ENCODE measurements around the gene HPX. TPM values are rescaled to one million over a fixed set of nuclear protein-coding genes. Genes with fewer than 3 reads are reported as not detected.

The HPX gene
- polyA plus RNA-seq, 4 donors, result 2.2 to 4.2 (median 2.7) TPM

- peak; percentile 83 to 91 (median 90) for DNase-seq (ENCODE audit: low read depth in 4 of 4, low spot score in 3 of 4)
These were observed 28.1 kb upstream of the HPX start for GRCh38 chr11:6468712-6469495.

- DNase-seq (ENCODE audit: low read depth in 4 of 4, low spot score in 3 of 4), result no peak
These were observed 18.3 kb upstream of the HPX start for GRCh38 chr11:6459099-6459450.

GRCh38 chr11:6458352-6459098, 17.7 kb upstream of the HPX start:
- DNase-seq (ENCODE audit: low read depth in 4 of 4, low spot score in 3 of 4), result no peak

- DNase-seq (ENCODE audit: low read depth in 4 of 4, low spot score in 3 of 4), result no peak
These were observed 17.0 kb upstream of the HPX start for GRCh38 chr11:6457581-6458320.

GRCh38 chr11:6456361-6457073, 15.7 kb upstream of the HPX start:
- no peak for DNase-seq (ENCODE audit: low read depth in 4 of 4, low spot score in 3 of 4)

GRCh38 chr11:6455070-6455469, 14.3 kb upstream of the HPX start:
- DNase-seq (ENCODE audit: low read depth in 4 of 4, low spot score in 3 of 4), result no peak

GRCh38 chr11:6453152-6453551, 12.4 kb upstream of the HPX start:
- no peak for DNase-seq (ENCODE audit: low read depth in 4 of 4, low spot score in 3 of 4)

GRCh38 chr11:6452219-6452618, 11.4 kb upstream of the HPX start:
- no peak for DNase-seq (ENCODE audit: low read depth in 4 of 4, low spot score in 3 of 4)

- DNase-seq (ENCODE audit: low read depth in 4 of 4, low spot score in 3 of 4), result no peak
These were observed 7.8 kb upstream of the HPX start for GRCh38 chr11:6448574-6448973.

- no peak for DNase-seq (ENCODE audit: low read depth in 4 of 4, low spot score in 3 of 4)
These were observed 2.6 kb upstream of the HPX start for GRCh38 chr11:6443269-6444003.

GRCh38 chr11:6442441-6442840, 1.7 kb upstream of the HPX start:
- DNase-seq (ENCODE audit: low read depth in 4 of 4, low spot score in 3 of 4), result no peak

- no peak for DNase-seq (ENCODE audit: low read depth in 4 of 4, low spot score in 3 of 4)
These were observed 1.7 kb downstream of the HPX start for GRCh38 chr11:6438979-6439571.

GRCh38 chr11:6437993-6438392, 2.8 kb downstream of the HPX start:
- no peak for DNase-seq (ENCODE audit: low read depth in 4 of 4, low spot score in 3 of 4)

GRCh38 chr11:6437423-6437822, 3.4 kb downstream of the HPX start:
- DNase-seq (ENCODE audit: low read depth in 4 of 4, low spot score in 3 of 4), result no peak

GRCh38 chr11:6433998-6434660, 6.7 kb downstream of the HPX start:
- DNase-seq (ENCODE audit: low read depth in 4 of 4, low spot score in 3 of 4), result no peak

GRCh38 chr11:6431861-6432260, 8.9 kb downstream of the HPX start:
- no peak for DNase-seq (ENCODE audit: low read depth in 4 of 4, low spot score in 3 of 4)

GRCh38 chr11:6427516-6427915, 13.3 kb downstream of the HPX start:
- DNase-seq (ENCODE audit: low read depth in 4 of 4, low spot score in 3 of 4), result no peak

- no peak for DNase-seq (ENCODE audit: low read depth in 4 of 4, low spot score in 3 of 4)
These were observed 20.1 kb downstream of the HPX start for GRCh38 chr11:6420677-6421076.

GRCh38 chr11:6419009-6419631, 21.7 kb downstream of the HPX start, which contains the start of gene APBB1:
TSS of gene APBB1 (minus strand) at chr11:6419094. CDS start at chr11:6411347, 7,747 bp downstream.
- DNase-seq (ENCODE audit: low read depth in 4 of 4, low spot score in 3 of 4), result peak; percentile 54 to 69 (median 66)

Data from right renal pelvis (tissue), 4 donors.